SU-DHL-6 (cell line): ENCODE data around the gene KLRC4.
"Not testable (repeated sequence)": the region's sequence is repeated elsewhere in the genome, so short reads cannot be mapped to it uniquely, and the experiment has no call there.

Experiments
- H2AFZ ChIP-seq: fragments of 200-600 bp; sonication (generic); 2 replicates; pipeline ENCODE4 v1.6.1; 2014; ENCODE audit warnings: low read depth, mild to moderate bottlenecking, moderate library complexity, mixed read lengths, antibody characterized with exemption, low read length; ENCODE audit not compliant: severe bottlenecking
- H3F3A ChIP-seq: fragments of 200-600 bp; shearing (Covaris generic); 2 replicates; pipeline ENCODE4 v1.6.0; 2016; ENCODE audit warnings: antibody characterized with exemption, mild to moderate bottlenecking; ENCODE audit not compliant: insufficient read depth
- H3K27ac ChIP-seq: fragments of 200-600 bp; sonication (generic); 2 replicates; pipeline ENCODE4 v1.5.1; 2016; ENCODE audit warnings: low read depth, mild to moderate bottlenecking, low read length, moderate library complexity, mixed read lengths
- H3K27me3 ChIP-seq: fragments of 200-600 bp; sonication (generic), shearing (Covaris generic); 2 replicates; pipeline ENCODE4 v1.6.0; 2014; ENCODE audit warnings: mild to moderate bottlenecking, low read length
- H3K36me3 ChIP-seq: fragments of 200-600 bp; sonication (generic); 2 replicates; pipeline ENCODE4 v1.6.1; 2014; ENCODE audit warnings: mild to moderate bottlenecking, low read length, mixed read lengths
- H3K4me2 ChIP-seq: fragments of 300-600, 200-600 bp; shearing (Covaris generic), sonication (generic); 2 replicates; pipeline ENCODE4 v1.6.0; 2014; ENCODE audit warnings: low read length, low read depth, mild to moderate bottlenecking; ENCODE audit not compliant: poor library complexity, severe bottlenecking
- H3K4me3 ChIP-seq: fragments of 200-600 bp; sonication (generic); 2 replicates; pipeline ENCODE4 v1.5.1; 2014; ENCODE audit warnings: antibody characterized with exemption, low read length, mild to moderate bottlenecking, mixed read lengths; ENCODE audit not compliant: insufficient read depth, poor library complexity, severe bottlenecking
- H3K79me2 ChIP-seq: fragments of 200-600 bp; sonication (generic); 2 replicates; pipeline ENCODE4 v1.6.1; 2014; ENCODE audit warnings: mild to moderate bottlenecking, low read length, moderate library complexity; ENCODE audit not compliant: insufficient read depth
- H3K9ac ChIP-seq: fragments of 200-600 bp; sonication (generic); 2 replicates; pipeline ENCODE4 v1.7.0; 2014; ENCODE audit warnings: mild to moderate bottlenecking, low read length
- H3K9me2 ChIP-seq: fragments of 200-600 bp; sonication (generic); replicated peaks from 2 replicates; pipeline ENCODE4 v1.6.1; 2014; ENCODE audit warnings: low read length; ENCODE audit not compliant: insufficient read depth
- H3K9me3 ChIP-seq: fragments of 200-600 bp; sonication (generic); 2 replicates; pipeline ENCODE4 v1.6.1; 2014; ENCODE audit warnings: low read length, mixed read lengths; ENCODE audit not compliant: insufficient read depth
- H4K20me1 ChIP-seq: fragments of 200-600 bp; sonication (generic); 2 replicates; pipeline ENCODE4 v1.6.1; 2014; ENCODE audit warnings: low read depth, mild to moderate bottlenecking, antibody characterized with exemption, low read length, moderate library complexity, mixed read lengths
- EZH2phosphoT487 ChIP-seq: fragments of 200-600 bp; sonication (generic), shearing (Covaris generic); conservative IDR thresholded peaks from 2 replicates; pipeline ENCODE4 v1.6.1; 2018; ENCODE audit warnings: mild to moderate bottlenecking, antibody characterized with exemption, low read length, moderate library complexity, mixed read lengths
- TF ChIP-seq, protein P1 (sequence below): fragments of 200-600 bp; sonication (generic); IDR thresholded peaks from one replicate; pipeline ENCODE4 v1.5.1; 2017; ENCODE audit warnings: antibody characterized with exemption, mild to moderate bottlenecking, low read length, moderate library complexity; ENCODE audit not compliant: insufficient read depth, poor library complexity, severe bottlenecking

KLRC4 gene

DNA sequence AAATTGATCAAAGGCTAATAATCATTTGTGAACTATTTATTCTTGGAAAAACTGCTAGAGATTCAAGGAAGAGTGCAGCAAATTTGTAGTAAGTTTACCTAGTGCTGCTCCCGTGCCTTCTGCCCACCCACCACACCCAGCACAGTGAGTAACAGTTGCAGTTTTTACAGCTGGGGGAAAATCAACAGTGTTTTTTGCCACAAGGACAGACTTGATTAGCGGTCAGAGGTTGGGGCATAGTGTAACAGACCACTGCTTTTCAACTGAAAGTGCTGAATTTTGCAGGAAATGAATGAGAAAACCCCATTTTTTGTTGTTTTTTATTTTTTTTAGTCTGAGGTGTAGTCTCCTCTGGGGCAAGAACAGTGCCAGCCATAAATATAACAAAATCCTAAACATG, 12.3 kb downstream of the KLRC4 start:
- H3F3A ChIP-seq, result no peaks in the 10 kb centered on the region
- no peaks in the 10 kb centered on the region for H3K9me3 ChIP-seq
- no peaks in the 10 kb centered on the region for H4K20me1 ChIP-seq
- H2AFZ ChIP-seq, result no peak overlapping the region
- H3K36me3 ChIP-seq, result no peaks in the 10 kb centered on the region
- H3K4me2 ChIP-seq, result no peak overlapping the region
- no peaks in the 10 kb centered on the region for H3K79me2 ChIP-seq
- H3K9me2 ChIP-seq, result no peaks in the 10 kb centered on the region
- no peak overlapping the region for H3K9ac ChIP-seq
- TF ChIP-seq, protein P1, sequence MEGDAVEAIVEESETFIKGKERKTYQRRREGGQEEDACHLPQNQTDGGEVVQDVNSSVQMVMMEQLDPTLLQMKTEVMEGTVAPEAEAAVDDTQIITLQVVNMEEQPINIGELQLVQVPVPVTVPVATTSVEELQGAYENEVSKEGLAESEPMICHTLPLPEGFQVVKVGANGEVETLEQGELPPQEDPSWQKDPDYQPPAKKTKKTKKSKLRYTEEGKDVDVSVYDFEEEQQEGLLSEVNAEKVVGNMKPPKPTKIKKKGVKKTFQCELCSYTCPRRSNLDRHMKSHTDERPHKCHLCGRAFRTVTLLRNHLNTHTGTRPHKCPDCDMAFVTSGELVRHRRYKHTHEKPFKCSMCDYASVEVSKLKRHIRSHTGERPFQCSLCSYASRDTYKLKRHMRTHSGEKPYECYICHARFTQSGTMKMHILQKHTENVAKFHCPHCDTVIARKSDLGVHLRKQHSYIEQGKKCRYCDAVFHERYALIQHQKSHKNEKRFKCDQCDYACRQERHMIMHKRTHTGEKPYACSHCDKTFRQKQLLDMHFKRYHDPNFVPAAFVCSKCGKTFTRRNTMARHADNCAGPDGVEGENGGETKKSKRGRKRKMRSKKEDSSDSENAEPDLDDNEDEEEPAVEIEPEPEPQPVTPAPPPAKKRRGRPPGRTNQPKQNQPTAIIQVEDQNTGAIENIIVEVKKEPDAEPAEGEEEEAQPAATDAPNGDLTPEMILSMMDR, result no peak
- TF ChIP-seq EZH2phosphoT487, result no peak
- H3K27me3 ChIP-seq, result no peaks in the 10 kb centered on the region
- no peak overlapping the region for H3K4me3 ChIP-seq
- H3K27ac ChIP-seq, result no peak overlapping the region

DNA sequence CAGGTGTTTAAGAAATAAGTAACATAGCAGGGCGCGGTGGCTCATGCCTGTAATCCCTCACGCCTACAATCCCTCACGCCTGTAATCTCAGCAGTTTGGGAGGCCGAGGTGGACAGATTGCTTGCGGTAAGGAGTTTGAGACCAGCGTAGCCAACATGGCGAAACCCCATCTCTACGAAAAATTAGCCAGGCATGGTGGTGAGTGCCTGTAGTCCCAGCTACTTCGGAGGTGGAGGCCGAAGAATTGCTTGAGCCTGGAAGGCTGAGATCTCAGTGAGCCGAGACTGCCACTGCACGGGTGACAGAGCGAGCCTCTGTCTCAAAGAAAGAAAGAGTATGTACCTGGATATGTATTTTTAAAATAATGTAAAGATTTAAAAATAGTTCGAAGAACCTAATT, 13.4 kb downstream of the KLRC4 start:
- H3K4me3 ChIP-seq, H3K79me2 ChIP-seq, H3K36me3 ChIP-seq, H3K27ac ChIP-seq, H3K9me2 ChIP-seq, H3K9ac ChIP-seq, H2AFZ ChIP-seq, H4K20me1 ChIP-seq, H3F3A ChIP-seq, H3K9me3 ChIP-seq, H3K27me3 ChIP-seq, H3K4me2 ChIP-seq: not testable (repeated sequence)

DNA sequence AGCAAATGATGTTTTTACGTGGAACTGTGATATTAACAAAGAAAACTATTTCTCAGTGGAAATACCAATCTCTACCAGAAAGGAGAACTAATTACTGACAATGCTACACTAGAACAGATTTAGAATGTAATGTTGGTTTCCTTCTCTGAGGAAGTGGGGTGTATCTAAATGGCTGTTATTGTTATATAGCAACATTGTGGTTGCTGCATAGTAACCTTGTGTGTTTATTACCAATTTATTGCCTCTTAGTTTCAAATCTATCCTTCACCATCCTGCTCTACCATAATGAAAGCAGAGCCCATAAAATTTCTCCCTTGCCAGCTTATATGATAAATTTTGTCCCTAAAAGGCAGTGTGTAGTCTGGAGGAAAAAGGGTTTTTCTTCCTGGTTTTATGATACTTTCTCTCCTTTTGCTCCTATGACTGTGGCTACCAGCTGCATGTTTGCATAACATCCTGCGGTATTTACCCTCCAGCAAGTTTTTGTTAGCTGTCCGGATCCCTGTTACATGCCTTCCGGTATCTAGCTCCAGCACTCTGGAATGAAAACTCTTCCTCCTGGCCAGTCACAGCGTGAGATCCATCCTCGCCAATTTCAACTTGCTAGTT, 14.1 kb downstream of the KLRC4 start:
- H3K9ac ChIP-seq, result no peak overlapping the region
- H3K79me2 ChIP-seq, result no peaks in the 10 kb centered on the region
- H3F3A ChIP-seq, result no peaks in the 10 kb centered on the region
- H3K9me3 ChIP-seq, result no peaks in the 10 kb centered on the region
- no peak overlapping the region for H2AFZ ChIP-seq
- no peaks in the 10 kb centered on the region for H3K9me2 ChIP-seq
- TF ChIP-seq, protein P1, result no peak
- no peak for TF ChIP-seq EZH2phosphoT487
- no peaks in the 10 kb centered on the region for H4K20me1 ChIP-seq
- H3K27me3 ChIP-seq, result no peaks in the 10 kb centered on the region
- no peak overlapping the region for H3K4me2 ChIP-seq
- H3K4me3 ChIP-seq, result no peak overlapping the region
- no peak overlapping the region for H3K27ac ChIP-seq
- no peaks in the 10 kb centered on the region for H3K36me3 ChIP-seq

DNA sequence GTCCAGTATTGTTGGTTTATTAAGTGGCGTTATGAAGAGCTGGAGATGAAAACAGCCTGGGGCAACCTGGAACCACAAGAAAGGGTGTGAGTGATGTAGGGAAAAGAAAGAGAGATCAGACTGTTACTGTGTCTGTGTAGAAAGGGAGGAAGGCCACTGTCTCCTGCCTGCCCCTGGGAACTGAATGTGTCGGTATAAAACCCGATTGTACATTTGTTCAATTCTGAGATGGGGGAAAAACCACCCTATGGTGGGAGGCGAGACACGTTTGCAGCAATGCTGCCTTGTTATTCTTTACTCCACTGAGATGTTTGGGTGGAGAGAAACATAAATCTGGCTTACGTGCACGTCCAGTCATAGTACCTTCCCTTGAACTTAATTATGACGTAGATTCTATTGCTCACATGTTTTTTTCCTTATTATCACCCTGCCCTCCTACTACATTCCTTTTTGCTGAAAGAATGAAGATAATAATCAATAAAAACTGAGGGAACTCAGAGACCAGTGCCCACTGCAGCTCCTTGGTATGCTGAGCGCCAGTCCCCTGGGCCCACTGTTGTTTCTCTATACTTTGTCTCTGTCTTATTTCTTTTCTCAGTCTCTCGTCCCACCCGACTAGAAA, 14.9 kb downstream of the KLRC4 start:
- not testable (repeated sequence) for H3K9me3 ChIP-seq, H3K9ac ChIP-seq, H4K20me1 ChIP-seq, H3K27me3 ChIP-seq, H3K9me2 ChIP-seq, H3K4me2 ChIP-seq, H3K4me3 ChIP-seq, H3F3A ChIP-seq, H2AFZ ChIP-seq, H3K27ac ChIP-seq, H3K79me2 ChIP-seq, H3K36me3 ChIP-seq
